Measurements from ENCODE around the gene CCDC87. TPM values are rescaled to one million over a fixed set of nuclear protein-coding genes. Genes with fewer than 3 reads are reported as not detected.

Gene CCDC87
- total and polyA plus RNA-seq, 2 experiments from 2014 or later = 0.11 to 0.40 TPM

GRCh38 chr11:66559866-66560676, 32.8 kb downstream of the CCDC87 start:
- no peaks in the 10 kb centered on the region for H3K9me2 ChIP-seq (ENCODE audit: insufficient read depth)
- no peak for DNase-seq
- no peaks in the 10 kb centered on the region for H3K36me3 ChIP-seq (ENCODE audit: low read depth)
- H3K79me2 ChIP-seq (ENCODE audit: insufficient read depth) = no peaks in the 10 kb centered on the region
- H4K20me1 ChIP-seq (ENCODE audit: insufficient read depth) = no peaks in the 10 kb centered on the region
- 60 to 63% methylated on average over 24 to 27 of the region's 27 CpGs for WGBS, 2 experiments (ENCODE audit: low coverage in 1 of 2, low lambda C conversion rate in 2 of 2, missing lambda C conversion rate in 2 of 2)
- peaks cover 9% of the 10 kb centered on the region for H3K27me3 ChIP-seq (replicated peaks; ENCODE audit: insufficient read depth)
- H3K4me2 ChIP-seq (ENCODE audit: unreplicated experiment) = no peak overlapping the region
- no peaks in the 10 kb centered on the region for H3F3A ChIP-seq (ENCODE audit: insufficient read depth)
- H2AFZ ChIP-seq = no peak overlapping the region
- no peak overlapping the region for H3K4me3 ChIP-seq
- H3K27ac ChIP-seq = no peak overlapping the region
- no peak overlapping the region for H3K9ac ChIP-seq
- TF ChIP-seq EZH2phosphoT487 (IDR thresholded peaks at IDR 0.05; ENCODE audit: insufficient read depth, low read depth) (no peak), EZH2 (IDR thresholded peaks at IDR 0.05; ENCODE audit: insufficient read depth, poor library complexity, severe bottlenecking) (no peak)
- H3K4me1 ChIP-seq (ENCODE audit: insufficient read depth) = no peaks in the 10 kb centered on the region
- in situ Hi-C loops (cut with MboI) = no loop called here
- no peaks in the 10 kb centered on the region for H3K9me3 ChIP-seq (ENCODE audit: low read depth)

GRCh38 chr11:66559142-66559865, 33.6 kb downstream of the CCDC87 start:
- H2AFZ ChIP-seq = peak overlapping the region; percentile 29; the same call in 1 of the 2 replicates
- 25 to 36% methylated on average over 24 to 36 of the region's 50 CpGs for WGBS, 2 experiments (ENCODE audit: low coverage in 1 of 2, low lambda C conversion rate in 2 of 2, missing lambda C conversion rate in 2 of 2)

GRCh38 chr11:66557733-66558326, 35.0 kb downstream of the CCDC87 start:
- no peak for DNase-seq
- no peak overlapping the region for H3K4me3 ChIP-seq
- H3K4me1 ChIP-seq (ENCODE audit: insufficient read depth) = no peaks in the 10 kb centered on the region
- TF ChIP-seq EZH2 (IDR thresholded peaks at IDR 0.05; ENCODE audit: insufficient read depth, poor library complexity, severe bottlenecking) = no peak
- TF ChIP-seq EZH2phosphoT487 (IDR thresholded peaks at IDR 0.05; ENCODE audit: insufficient read depth, low read depth) = no peak
- no peak overlapping the region for H3K4me2 ChIP-seq (ENCODE audit: unreplicated experiment)
- H3K9ac ChIP-seq = no peak overlapping the region
- no peaks in the 10 kb centered on the region for H4K20me1 ChIP-seq (ENCODE audit: insufficient read depth)
- H3K27me3 ChIP-seq (replicated peaks; ENCODE audit: insufficient read depth) = peaks cover 9% of the 10 kb centered on the region
- no peaks in the 10 kb centered on the region for H3F3A ChIP-seq (ENCODE audit: insufficient read depth)
- no peaks in the 10 kb centered on the region for H3K36me3 ChIP-seq (ENCODE audit: low read depth)
- no peaks in the 10 kb centered on the region for H3K79me2 ChIP-seq (ENCODE audit: insufficient read depth)
- in situ Hi-C loops (cut with MboI) = no loop called here
- H3K27ac ChIP-seq = no peak overlapping the region
- 85 to 91% methylated on average over 22 to 24 of the region's 24 CpGs for WGBS, 2 experiments (ENCODE audit: low coverage in 1 of 2, low lambda C conversion rate in 2 of 2, missing lambda C conversion rate in 2 of 2)
- no peak overlapping the region for H2AFZ ChIP-seq
- H3K9me3 ChIP-seq (ENCODE audit: low read depth) = no peaks in the 10 kb centered on the region
- H3K9me2 ChIP-seq (ENCODE audit: insufficient read depth) = no peaks in the 10 kb centered on the region

More at GRCh38 chr11:66559142-66559865, 33.6 kb downstream of the CCDC87 start:
- Histone ChIP-seq H3F3A (ENCODE audit: insufficient read depth) (no peaks in the 10 kb centered on the region), H3K4me1 (ENCODE audit: insufficient read depth) (no peaks in the 10 kb centered on the region), H3K36me3 (ENCODE audit: low read depth) (no peaks in the 10 kb centered on the region), H4K20me1 (ENCODE audit: insufficient read depth) (no peaks in the 10 kb centered on the region), H3K9me2 (ENCODE audit: insufficient read depth) (no peaks in the 10 kb centered on the region), H3K9ac (no peak overlapping the region), H3K79me2 (ENCODE audit: insufficient read depth) (no peaks in the 10 kb centered on the region), H3K27ac (no peak overlapping the region), H3K4me3 (no peak overlapping the region), H3K27me3 (replicated peaks; ENCODE audit: insufficient read depth) (peaks cover 9% of the 10 kb centered on the region), H3K4me2 (ENCODE audit: unreplicated experiment) (no peak overlapping the region), H3K9me3 (ENCODE audit: low read depth) (no peaks in the 10 kb centered on the region)
- in situ Hi-C loops (cut with MboI) = no loop called here
- no peak for TF ChIP-seq EZH2 (IDR thresholded peaks at IDR 0.05; ENCODE audit: insufficient read depth, poor library complexity, severe bottlenecking)
- no peak for TF ChIP-seq EZH2phosphoT487 (IDR thresholded peaks at IDR 0.05; ENCODE audit: insufficient read depth, low read depth)
- DNase-seq = peak; percentile 59

GRCh38 chr11:66556086-66556485, 36.8 kb downstream of the CCDC87 start:
- 76 to 82% methylated on average over 7 of the region's 7 CpGs for WGBS, 2 experiments (ENCODE audit: low coverage in 1 of 2, low lambda C conversion rate in 2 of 2, missing lambda C conversion rate in 2 of 2)
- Histone ChIP-seq H3K4me3 (no peak overlapping the region), H3K36me3 (ENCODE audit: low read depth) (no peaks in the 10 kb centered on the region), H3K27me3 (replicated peaks; ENCODE audit: insufficient read depth) (peaks cover 9% of the 10 kb centered on the region), H3K4me1 (ENCODE audit: insufficient read depth) (no peaks in the 10 kb centered on the region), H3K9ac (no peak overlapping the region), H3K4me2 (ENCODE audit: unreplicated experiment) (no peak overlapping the region), H3K27ac (no peak overlapping the region), H3F3A (ENCODE audit: insufficient read depth) (no peaks in the 10 kb centered on the region), H3K9me3 (ENCODE audit: low read depth) (no peaks in the 10 kb centered on the region), H2AFZ (no peak overlapping the region), H3K79me2 (ENCODE audit: insufficient read depth) (no peaks in the 10 kb centered on the region), H4K20me1 (ENCODE audit: insufficient read depth) (no peaks in the 10 kb centered on the region), H3K9me2 (ENCODE audit: insufficient read depth) (no peaks in the 10 kb centered on the region)
- in situ Hi-C loops (cut with MboI) = no loop called here
- no peak for DNase-seq
- no peak for TF ChIP-seq EZH2phosphoT487 (IDR thresholded peaks at IDR 0.05; ENCODE audit: insufficient read depth, low read depth)
- no peak for TF ChIP-seq EZH2 (IDR thresholded peaks at IDR 0.05; ENCODE audit: insufficient read depth, poor library complexity, severe bottlenecking)
